Measurements from ENCODE around the gene SLC9A9. TPM values are rescaled to one million over a fixed set of nuclear protein-coding genes. Genes with fewer than 3 reads are reported as not detected.

The SLC9A9 gene
- total RNA-seq, 3 donors from 2014 or later (not counting 1 experiment from before 2014, with no cell fraction given), result 24.0 to 29.1 (median 27.2) TPM

GRCh38 chr3:143671626-143672025, 176.6 kb downstream of the SLC9A9 start:
- ATAC-seq, result no peak
- no peak overlapping the region for H3K4me3 ChIP-seq (ENCODE audit: low read length)
- Mint-ChIP-seq H3K27ac (no peak overlapping the region), H3K36me3 (no peaks in the 10 kb centered on the region), H3K9me3 (no peaks in the 10 kb centered on the region), H3K4me1 (peaks cover 7 to 9% of the 10 kb centered on the region in 2 donors), H3K27me3 (ENCODE audit: low read depth in 2 of 2) (no peaks in the 10 kb centered on the region), H3K4me3 (no peak overlapping the region)
- WGBS (ENCODE audit: insufficient coverage), result 89% methylated on average over 1 of the region's 1 CpG
- no peaks in the 10 kb centered on the region for H3K9me3 ChIP-seq (ENCODE audit: control insufficient read depth, insufficient read depth, low read length)
- H3K4me1 ChIP-seq (ENCODE audit: control insufficient read depth, insufficient read depth, low read length), result peaks cover 3% of the 10 kb centered on the region
- H3K36me3 ChIP-seq (ENCODE audit: control insufficient read depth, insufficient read depth, low read length), result no peaks in the 10 kb centered on the region
- no peak for DNase-seq
- H3K27me3 ChIP-seq (ENCODE audit: control insufficient read depth, insufficient read depth, low read length), result no peaks in the 10 kb centered on the region
- TF ChIP-seq CTCF (IDR thresholded peaks at IDR 0.05), result no peak
- intact Hi-C loops (cut with micrococcal nuclease), result no loop called here
- H3K27ac ChIP-seq (ENCODE audit: low read length), result no peak overlapping the region

- H3K4me1 ChIP-seq (ENCODE audit: control insufficient read depth, insufficient read depth, low read length), result peaks cover under 1% of the 10 kb centered on the region
- H3K27ac Mint-ChIP-seq, result no peak overlapping the region
- H3K27me3 Mint-ChIP-seq (ENCODE audit: low read depth in 2 of 2), result peaks cover 0 to 3% of the 10 kb centered on the region in 2 donors
- ATAC-seq (no peak), DNase-seq (no peak)
- H3K27me3 ChIP-seq (ENCODE audit: control insufficient read depth, insufficient read depth, low read length), result no peaks in the 10 kb centered on the region
- H3K4me3 ChIP-seq (ENCODE audit: low read length), result no peak overlapping the region
- H3K36me3 ChIP-seq (ENCODE audit: control insufficient read depth, insufficient read depth, low read length), result no peaks in the 10 kb centered on the region
- TF ChIP-seq CTCF (IDR thresholded peaks at IDR 0.05), result no peak
- H3K36me3 Mint-ChIP-seq, result no peaks in the 10 kb centered on the region
- no peak overlapping the region for H3K27ac ChIP-seq (ENCODE audit: low read length)
- no peak overlapping the region for H3K4me3 Mint-ChIP-seq
- peaks cover 12 to 13% of the 10 kb centered on the region in 2 donors for H3K4me1 Mint-ChIP-seq
- WGBS (ENCODE audit: insufficient coverage), result 74% methylated on average over 5 of the region's 5 CpGs
- no peaks in the 10 kb centered on the region for H3K9me3 ChIP-seq (ENCODE audit: control insufficient read depth, insufficient read depth, low read length)
- H3K9me3 Mint-ChIP-seq, result no peaks in the 10 kb centered on the region
- intact Hi-C loops (cut with micrococcal nuclease), result no loop called here
Measured at GRCh38 chr3:143668924-143669790, 179.1 kb downstream of the SLC9A9 start.

- Mint-ChIP-seq H3K9me3 (no peaks in the 10 kb centered on the region), H3K27ac (no peak overlapping the region), H3K4me3 (no peak overlapping the region), H3K27me3 (ENCODE audit: low read depth in 2 of 2) (peaks cover 0 to 3% of the 10 kb centered on the region in 2 donors), H3K36me3 (no peaks in the 10 kb centered on the region), H3K4me1 (peaks cover 9 to 11% of the 10 kb centered on the region in 2 donors)
- no peak for ATAC-seq
- Histone ChIP-seq H3K27me3 (ENCODE audit: control insufficient read depth, insufficient read depth, low read length) (no peaks in the 10 kb centered on the region), H3K36me3 (ENCODE audit: control insufficient read depth, insufficient read depth, low read length) (no peaks in the 10 kb centered on the region), H3K4me3 (ENCODE audit: low read length) (no peak overlapping the region), H3K27ac (ENCODE audit: low read length) (no peak overlapping the region), H3K4me1 (ENCODE audit: control insufficient read depth, insufficient read depth, low read length) (no peaks in the 10 kb centered on the region), H3K9me3 (ENCODE audit: control insufficient read depth, insufficient read depth, low read length) (no peaks in the 10 kb centered on the region)
- 79% methylated on average over 2 of the region's 5 CpGs for WGBS (ENCODE audit: insufficient coverage)
- intact Hi-C loops (cut with micrococcal nuclease), result no loop called here
- DNase-seq, result no peak
- TF ChIP-seq CTCF (IDR thresholded peaks at IDR 0.05), result no peak
Measured at GRCh38 chr3:143668385-143668784, 179.9 kb downstream of the SLC9A9 start.

Data from natural killer cell (primary cell).